Osteoblast (primary cell): Measurements from ENCODE around the gene MUC21. TPM values are rescaled to one million over a fixed set of nuclear protein-coding genes. Genes with fewer than 3 reads are reported as not detected.

Experiments
- DNase-seq: peaks from one replicate; pipeline ENCODE4 v3.0.0; 2011; ENCODE audit warnings: low spot score, mixed read lengths; ENCODE audit not compliant: insufficient read length; ENCODE audit errors: missing footprints
- H2AFZ ChIP-seq: 2 replicates; pipeline ENCODE4 v1.6.0; 2011; ENCODE audit warnings: mild to moderate bottlenecking, low read length
- H3K27ac ChIP-seq: 2 replicates; pipeline ENCODE4 v1.5.1; 2011; ENCODE audit warnings: mild to moderate bottlenecking, low read depth, low read length, moderate library complexity
- H3K27me3 ChIP-seq: 2 replicates; pipeline ENCODE4 v1.6.0; 2012; ENCODE audit warnings: mild to moderate bottlenecking, control low read depth, inconsistent platforms, low read length, moderate library complexity; ENCODE audit not compliant: insufficient read depth
- H3K36me3 ChIP-seq: 2 replicates; pipeline ENCODE4 v1.5.1; 2011; ENCODE audit warnings: mild to moderate bottlenecking, low read length, control low read depth, moderate library complexity; ENCODE audit not compliant: insufficient read depth
- H3K4me1 ChIP-seq: 2 replicates; pipeline ENCODE4 v1.5.1; 2011; ENCODE audit warnings: mild to moderate bottlenecking, low read length, control low read depth, moderate library complexity; ENCODE audit not compliant: insufficient read depth
- H3K4me2 ChIP-seq: 2 replicates; pipeline ENCODE4 v1.6.0; 2011; ENCODE audit warnings: mild to moderate bottlenecking, low read length; ENCODE audit not compliant: insufficient read depth
- H3K4me3 ChIP-seq: fragments of 200-600 bp; sonication (generic); 3 replicates; pipeline ENCODE4 v1.5.1; 2012; ENCODE audit warnings: mild to moderate bottlenecking, low read length, inconsistent platforms; ENCODE audit not compliant: insufficient read depth
- H3K79me2 ChIP-seq: 2 replicates; pipeline ENCODE4 v1.6.0; 2012; ENCODE audit warnings: mild to moderate bottlenecking, low read length, control low read depth, inconsistent platforms; ENCODE audit not compliant: insufficient read depth
- H3K9me3 ChIP-seq: 2 replicates; pipeline ENCODE4 v1.5.1; 2011; ENCODE audit warnings: low read depth, low read length, control low read depth
- H4K20me1 ChIP-seq: 2 replicates; pipeline ENCODE4 v1.6.0; 2012; ENCODE audit warnings: mild to moderate bottlenecking, low read length, control low read depth; ENCODE audit not compliant: insufficient read depth
- total RNA-seq: library from RNA; depleted of rRNA; stranded (reverse); fragments of >200 nt; gene quantifications from 2 replicates; pipeline ENCODE4 v1.2.3, GENCODE V29; 2012
- TF ChIP-seq, protein P1 (sequence below): IDR thresholded peaks from 2 replicates; pipeline ENCODE4 v1.5.1; 2011; ENCODE audit warnings: mild to moderate bottlenecking, low read depth, low read length, moderate library complexity; ENCODE audit errors: extremely low read depth

The MUC21 gene
- total RNA-seq, 1 donor: not detected

DNA sequence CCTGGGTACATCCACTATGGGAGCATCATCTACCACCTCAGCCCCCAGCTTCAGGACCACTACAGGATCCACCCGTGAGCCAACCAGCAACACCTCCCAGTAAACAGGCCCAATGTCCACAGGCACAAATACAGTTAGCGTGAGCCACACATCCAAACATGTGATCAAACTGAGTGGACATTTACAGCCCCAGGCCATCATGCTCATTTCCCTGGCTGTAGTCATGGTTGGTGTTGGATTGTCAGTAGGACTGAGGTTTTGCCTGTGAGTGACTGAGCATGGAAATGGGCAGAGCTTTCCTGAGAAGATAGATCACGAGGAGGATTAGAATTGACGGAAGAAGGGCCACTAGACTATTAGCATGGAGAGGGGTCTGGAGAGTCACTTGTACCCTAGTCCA lies 10.7 kb upstream of the MUC21 start:
- Histone ChIP-seq H2AFZ (no peak overlapping the region), H4K20me1 (no peaks in the 10 kb centered on the region), H3K79me2 (no peaks in the 10 kb centered on the region), H3K36me3 (no peaks in the 10 kb centered on the region), H3K4me3 (no peak overlapping the region), H3K27ac (no peak overlapping the region), H3K4me2 (no peak overlapping the region), H3K27me3 (peaks cover 16% of the 10 kb centered on the region), H3K9me3 (no peaks in the 10 kb centered on the region), H3K4me1 (no peaks in the 10 kb centered on the region)
- DNase-seq: no peak
- TF ChIP-seq, protein P1, sequence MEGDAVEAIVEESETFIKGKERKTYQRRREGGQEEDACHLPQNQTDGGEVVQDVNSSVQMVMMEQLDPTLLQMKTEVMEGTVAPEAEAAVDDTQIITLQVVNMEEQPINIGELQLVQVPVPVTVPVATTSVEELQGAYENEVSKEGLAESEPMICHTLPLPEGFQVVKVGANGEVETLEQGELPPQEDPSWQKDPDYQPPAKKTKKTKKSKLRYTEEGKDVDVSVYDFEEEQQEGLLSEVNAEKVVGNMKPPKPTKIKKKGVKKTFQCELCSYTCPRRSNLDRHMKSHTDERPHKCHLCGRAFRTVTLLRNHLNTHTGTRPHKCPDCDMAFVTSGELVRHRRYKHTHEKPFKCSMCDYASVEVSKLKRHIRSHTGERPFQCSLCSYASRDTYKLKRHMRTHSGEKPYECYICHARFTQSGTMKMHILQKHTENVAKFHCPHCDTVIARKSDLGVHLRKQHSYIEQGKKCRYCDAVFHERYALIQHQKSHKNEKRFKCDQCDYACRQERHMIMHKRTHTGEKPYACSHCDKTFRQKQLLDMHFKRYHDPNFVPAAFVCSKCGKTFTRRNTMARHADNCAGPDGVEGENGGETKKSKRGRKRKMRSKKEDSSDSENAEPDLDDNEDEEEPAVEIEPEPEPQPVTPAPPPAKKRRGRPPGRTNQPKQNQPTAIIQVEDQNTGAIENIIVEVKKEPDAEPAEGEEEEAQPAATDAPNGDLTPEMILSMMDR: no peak

DNA sequence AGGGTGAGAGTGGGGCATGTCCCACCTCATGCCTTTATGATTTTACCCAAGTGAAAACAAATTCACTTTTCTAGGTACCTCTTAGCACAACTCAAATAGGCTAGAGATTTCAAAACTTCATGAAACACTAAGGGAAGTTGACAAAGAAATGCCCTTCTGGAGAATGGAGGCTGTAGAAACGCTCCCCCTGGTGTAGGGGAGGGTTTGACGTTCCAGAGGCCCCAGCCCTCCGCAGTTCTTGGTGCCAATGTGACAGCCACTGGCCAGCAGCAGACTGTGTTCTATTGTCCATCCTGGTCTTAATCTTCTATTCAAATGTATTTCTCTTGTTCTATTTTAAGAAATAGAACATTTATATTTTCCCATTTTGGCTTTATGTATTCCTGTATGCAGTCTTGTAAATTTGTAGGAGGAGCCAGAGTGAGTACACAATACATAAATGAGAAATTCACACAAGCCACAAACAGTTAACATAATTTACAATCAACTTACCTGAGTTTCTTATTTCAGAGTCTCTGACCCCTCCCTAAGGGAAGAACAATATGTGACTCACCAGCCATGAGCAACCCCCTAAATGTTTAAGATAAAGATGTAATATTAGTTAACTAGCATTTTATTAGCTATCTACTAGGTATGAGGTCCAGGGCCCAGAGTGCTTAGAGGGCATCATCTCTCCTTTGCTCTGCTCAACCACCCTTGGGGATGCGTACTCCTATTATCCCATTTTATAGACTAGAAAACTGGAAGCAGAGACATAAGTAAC lies 8.8 kb upstream of the MUC21 start:
- H3K27ac ChIP-seq: no peak overlapping the region
- H3K79me2 ChIP-seq: no peaks in the 10 kb centered on the region
- H2AFZ ChIP-seq: no peak overlapping the region
- no peaks in the 10 kb centered on the region for H3K36me3 ChIP-seq
- no peak overlapping the region for H3K4me3 ChIP-seq
- H3K4me2 ChIP-seq: no peak overlapping the region
- TF ChIP-seq, protein P1: no peak
- H3K4me1 ChIP-seq: no peaks in the 10 kb centered on the region
- H3K27me3 ChIP-seq: peaks cover 29% of the 10 kb centered on the region
- no peaks in the 10 kb centered on the region for H3K9me3 ChIP-seq
- no peak for DNase-seq
- no peaks in the 10 kb centered on the region for H4K20me1 ChIP-seq

DNA sequence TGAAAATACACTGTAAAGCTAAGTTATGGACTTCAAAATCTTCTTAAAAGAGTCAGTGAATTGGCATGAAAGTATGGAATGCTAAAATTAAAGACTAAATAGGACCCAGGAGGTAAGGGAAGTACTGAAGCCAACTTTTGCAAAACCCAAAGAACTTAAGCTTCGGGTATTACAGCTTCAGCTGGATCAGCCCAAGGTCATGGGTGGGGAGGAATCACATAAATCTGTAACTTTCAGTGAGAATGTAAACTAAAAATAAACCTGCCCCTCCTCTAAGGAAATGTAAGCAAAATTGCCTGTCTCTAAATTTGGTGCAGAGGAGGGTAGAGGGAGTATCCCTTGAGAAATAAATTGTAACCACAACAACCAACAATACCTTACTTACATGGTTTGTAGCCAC lies 4.4 kb upstream of the MUC21 start:
- DNase-seq: no peak
- Histone ChIP-seq H3K36me3 (no peaks in the 10 kb centered on the region), H2AFZ (no peak overlapping the region), H3K4me3 (no peak overlapping the region), H3K9me3 (no peaks in the 10 kb centered on the region), H3K27ac (no peak overlapping the region), H3K4me1 (peaks cover 10% of the 10 kb centered on the region), H4K20me1 (no peaks in the 10 kb centered on the region), H3K27me3 (peaks cover 27% of the 10 kb centered on the region), H3K79me2 (no peaks in the 10 kb centered on the region), H3K4me2 (no peak overlapping the region)
- TF ChIP-seq, protein P1: no peak

DNA sequence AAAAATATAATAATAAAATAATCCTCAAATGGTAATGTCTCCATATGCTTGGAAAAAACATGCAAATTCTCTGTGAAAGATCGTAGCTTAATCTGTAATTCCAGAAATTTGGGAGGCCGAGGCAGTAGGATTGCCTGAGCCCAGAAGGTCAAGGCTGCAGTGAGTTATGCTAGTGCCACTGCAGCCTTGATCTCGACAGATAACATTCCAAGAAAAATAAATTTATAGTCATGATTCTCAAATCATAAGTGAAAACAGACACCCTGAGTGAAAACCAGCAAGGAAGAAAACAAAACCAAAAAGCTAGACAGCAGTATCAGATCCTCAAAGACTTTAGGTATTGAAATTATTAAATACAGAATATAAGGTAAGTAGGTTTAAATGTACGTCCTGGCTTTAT lies 3.8 kb upstream of the MUC21 start:
- Histone ChIP-seq H3K27ac (no peak overlapping the region), H4K20me1 (no peaks in the 10 kb centered on the region), H3K9me3 (no peaks in the 10 kb centered on the region), H3K27me3 (peaks cover 27% of the 10 kb centered on the region), H2AFZ (no peak overlapping the region), H3K4me1 (peaks cover 10% of the 10 kb centered on the region), H3K36me3 (no peaks in the 10 kb centered on the region), H3K4me2 (no peak overlapping the region), H3K4me3 (no peak overlapping the region), H3K79me2 (no peaks in the 10 kb centered on the region)
- TF ChIP-seq, protein P1: no peak
- DNase-seq: no peak
